OCI-LY1 (cell line): ENCODE measurements around the gene ZDHHC4.

ENCODE experiments used
- EZH2 ChIP-seq: fragments of 200-600 bp; sonication (generic), shearing (Covaris generic); IDR thresholded peaks from 2 replicates; pipeline ENCODE4 v1.8.0; 2017; ENCODE audit warnings: borderline replicate concordance, mixed run types, mild to moderate bottlenecking, antibody characterized with exemption, low read length, moderate library complexity, mixed read lengths
- TF ChIP-seq, protein P1 (sequence below): fragments of 200-600 bp; sonication (generic), shearing (Covaris generic); IDR thresholded peaks from 2 replicates; pipeline ENCODE4 v1.5.1; 2017; ENCODE audit warnings: mild to moderate bottlenecking, antibody characterized with exemption, low read length, moderate library complexity, mixed read lengths

DNA sequence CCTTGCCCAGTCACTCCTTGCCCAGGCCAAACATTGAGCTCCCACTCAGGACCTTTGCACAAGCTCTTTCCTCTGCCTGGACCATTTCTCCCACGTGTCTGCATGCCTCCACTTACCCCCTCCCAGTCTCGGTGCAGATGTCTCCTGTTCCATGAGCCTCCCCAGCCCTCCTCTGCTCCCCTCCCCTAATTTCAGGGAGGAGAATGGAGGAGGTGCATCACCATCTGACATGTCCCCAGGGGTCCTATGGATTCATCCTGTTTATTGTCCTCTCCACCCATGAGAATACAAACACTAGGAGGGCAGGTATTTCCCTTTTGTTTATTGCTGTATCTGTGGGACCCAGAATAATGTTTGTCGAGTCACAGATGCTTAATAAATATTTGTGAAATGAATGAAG is 17.4 kb upstream of the ZDHHC4 start:
- TF ChIP-seq, protein P1, sequence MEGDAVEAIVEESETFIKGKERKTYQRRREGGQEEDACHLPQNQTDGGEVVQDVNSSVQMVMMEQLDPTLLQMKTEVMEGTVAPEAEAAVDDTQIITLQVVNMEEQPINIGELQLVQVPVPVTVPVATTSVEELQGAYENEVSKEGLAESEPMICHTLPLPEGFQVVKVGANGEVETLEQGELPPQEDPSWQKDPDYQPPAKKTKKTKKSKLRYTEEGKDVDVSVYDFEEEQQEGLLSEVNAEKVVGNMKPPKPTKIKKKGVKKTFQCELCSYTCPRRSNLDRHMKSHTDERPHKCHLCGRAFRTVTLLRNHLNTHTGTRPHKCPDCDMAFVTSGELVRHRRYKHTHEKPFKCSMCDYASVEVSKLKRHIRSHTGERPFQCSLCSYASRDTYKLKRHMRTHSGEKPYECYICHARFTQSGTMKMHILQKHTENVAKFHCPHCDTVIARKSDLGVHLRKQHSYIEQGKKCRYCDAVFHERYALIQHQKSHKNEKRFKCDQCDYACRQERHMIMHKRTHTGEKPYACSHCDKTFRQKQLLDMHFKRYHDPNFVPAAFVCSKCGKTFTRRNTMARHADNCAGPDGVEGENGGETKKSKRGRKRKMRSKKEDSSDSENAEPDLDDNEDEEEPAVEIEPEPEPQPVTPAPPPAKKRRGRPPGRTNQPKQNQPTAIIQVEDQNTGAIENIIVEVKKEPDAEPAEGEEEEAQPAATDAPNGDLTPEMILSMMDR: no peak
- TF ChIP-seq EZH2: no peak
